OCI-LY7 (cell line): ENCODE results near the gene MON2. TPM values are rescaled to one million over a fixed set of nuclear protein-coding genes. Genes with fewer than 3 reads are reported as not detected.

Experiments
- BruUV-seq: library from RNA; stranded (reverse); fragments of 400-500 nt; replicated peaks from 2 replicates; lab custom pipeline; 2021; lab: Mats Ljungman, UMichigan
- CTCF ChIA-PET: fragments of 300-600 bp; sonication (Branson Sonifier 250); formaldehyde crosslinking; loops from one replicate; lab custom pipeline; 2022; ENCODE audit warnings: antibody characterized with exemption; ENCODE audit not compliant: unreplicated experiment; lab: Charles Lee
- POLR2A ChIA-PET: fragments of 300-600 bp; sonication (Branson Sonifier 250); formaldehyde crosslinking; loops from one replicate; lab custom pipeline; 2022; ENCODE audit warnings: antibody characterized with exemption; lab: Charles Lee
- DNase-seq: peaks from one replicate; pipeline ENCODE4 v3.0.0-alpha.2; 2015; ENCODE audit warnings: low spot score
- H2AFZ ChIP-seq: fragments of 200-600 bp; sonication (generic), shearing (Covaris generic); 2 replicates; pipeline ENCODE4 v1.6.1; 2014; ENCODE audit warnings: mild to moderate bottlenecking, antibody characterized with exemption, low read length, moderate library complexity
- H3K27ac ChIP-seq: fragments of 200-600 bp; sonication (generic); 2 replicates; pipeline ENCODE4 v1.5.1; 2014; ENCODE audit warnings: mixed run types, low read depth, mild to moderate bottlenecking, moderate library complexity, low read length, inconsistent platforms; ENCODE audit not compliant: poor library complexity, severe bottlenecking
- H3K36me3 ChIP-seq: fragments of 200-600 bp; sonication (generic); 2 replicates; pipeline ENCODE4 v1.6.1; 2014; ENCODE audit warnings: mild to moderate bottlenecking, antibody characterized with exemption, low read length, moderate library complexity, mixed read lengths; ENCODE audit not compliant: insufficient read depth
- H3K4me1 ChIP-seq: fragments of 200-600 bp; sonication (generic); 2 replicates; pipeline ENCODE4 v1.5.1; 2014; ENCODE audit warnings: mild to moderate bottlenecking, low read length; ENCODE audit not compliant: insufficient read depth, poor library complexity, severe bottlenecking
- H3K4me2 ChIP-seq: fragments of 200-600 bp; sonication (generic); 2 replicates; pipeline ENCODE4 v1.6.1; 2014; ENCODE audit warnings: mild to moderate bottlenecking, low read length
- H3K4me3 ChIP-seq: fragments of 200-600 bp; sonication (generic); 2 replicates; pipeline ENCODE4 v1.5.1; 2014; ENCODE audit warnings: mild to moderate bottlenecking, low read depth, low read length; ENCODE audit not compliant: poor library complexity, severe bottlenecking
- H3K79me2 ChIP-seq: fragments of 200-600 bp; sonication (generic); 2 replicates; pipeline ENCODE4 v1.6.1; 2016; ENCODE audit warnings: low read depth, mild to moderate bottlenecking, low read length, moderate library complexity, mixed read lengths; ENCODE audit not compliant: insufficient read depth
- H3K9me2 ChIP-seq: fragments of 200-600 bp; sonication (generic); 2 replicates; pipeline ENCODE4 v1.6.1; 2016; ENCODE audit warnings: mild to moderate bottlenecking, low read length, mixed read lengths; ENCODE audit not compliant: insufficient read depth
- H3K9me3 ChIP-seq: fragments of 200-600 bp; sonication (generic); 2 replicates; pipeline ENCODE4 v1.6.1; 2014; ENCODE audit warnings: mild to moderate bottlenecking, mixed run types, low read length, mixed read lengths
- H4K20me1 ChIP-seq: fragments of 200-600 bp; sonication (generic); 2 replicates; pipeline ENCODE4 v1.6.1; 2014; ENCODE audit warnings: mild to moderate bottlenecking, antibody characterized with exemption, low read length, moderate library complexity, mixed read lengths; ENCODE audit not compliant: insufficient read depth
- CTCF ChIP-seq: fragments of 200-600 bp; sonication (generic); conservative IDR thresholded peaks from 2 replicates; pipeline ENCODE4 v1.5.1; 2014; ENCODE audit warnings: mild to moderate bottlenecking, antibody characterized with exemption, low read length, moderate library complexity, mixed read lengths
- EZH2phosphoT487 ChIP-seq: fragments of 200-600 bp; sonication (generic); IDR thresholded peaks from 2 replicates; pipeline ENCODE4 v1.6.1; 2018; ENCODE audit warnings: low read depth, borderline replicate concordance, mild to moderate bottlenecking, mixed run types, antibody characterized with exemption, low read length, moderate library complexity, mixed read lengths
- intact Hi-C: fragments of 100-400 bp; cut with micrococcal nuclease; formaldehyde crosslinking; loops from one replicate; pipeline ENCODE4 v1.10.0; 2022; ENCODE audit not compliant: unreplicated experiment
- total RNA-seq, 2 experiments: library from RNA; depleted of rRNA in 1 of 2; stranded (reverse); fragments of >200 nt in 1 of 2; shearing (Covaris generic) in 1 of 2; gene quantifications; 2 replicates each; pipeline ENCODE4 v1.2.3, GENCODE V29; 2014 to 2022

MON2 gene
- total RNA-seq, 2 experiments from 2014 or later, result 31.6 to 54.7 TPM

GRCh38 chr12:62603811-62604098 lies 137.1 kb downstream of the MON2 start:
- intact Hi-C loops, result loop anchor here (5.0 to 10.0 kb wide), 3 partner anchors 139 to 1076 kb away; partner anchors contain the start of gene MON2
- DNase-seq, result no peak
- peaks cover 21% of the 10 kb centered on the region for H4K20me1 ChIP-seq
- POLR2A ChIA-PET, result interaction anchor here (0.7 to 3.3 kb wide), 6 partner anchors 11 to 167 kb away, joined by 3 to 22 read pairs (median 4); partner anchors contain the start of gene MON2
- H2AFZ ChIP-seq, result peak overlapping the region; percentile 88; the same call in 1 of the 2 replicates
- H3K9me3 ChIP-seq, result no peaks in the 10 kb centered on the region
- H3K4me1 ChIP-seq, result peaks cover 31% of the 10 kb centered on the region
- H3K4me3 ChIP-seq, result peak overlapping the region; percentile 88
- CTCF ChIA-PET, result interaction anchor here (0.6 to 1.0 kb wide), 2 partner anchors 11 to 22 kb away, joined by 4 to 5 read pairs; no protein-coding TSS in a partner anchor
- peak overlapping the region; percentile 85 for H3K4me2 ChIP-seq
- TF ChIP-seq EZH2phosphoT487 (no peak), CTCF (no peak)
- H3K36me3 ChIP-seq, result peaks cover 10% of the 10 kb centered on the region
- H3K79me2 ChIP-seq, result peaks cover 23% of the 10 kb centered on the region
- BruUV-seq, result no TSS peak
- H3K27ac ChIP-seq, result peak overlapping the region; percentile 97
- no peaks in the 10 kb centered on the region for H3K9me2 ChIP-seq

GRCh38 chr12:62604373-62604772 lies 137.7 kb downstream of the MON2 start:
- ChIA-PET POLR2A (interaction anchor here (0.7 to 3.3 kb wide), 2 partner anchors 11 to 14 kb away, joined by 3 to 22 read pairs; no protein-coding TSS in a partner anchor), CTCF (no interaction called here)
- H3K9me3 ChIP-seq, result no peaks in the 10 kb centered on the region

More at GRCh38 chr12:62604373-62604772, 137.7 kb downstream of the MON2 start:
- intact Hi-C loops, result loop anchor here (5.0 to 10.0 kb wide), 3 partner anchors 140 to 1077 kb away; partner anchors contain the start of gene MON2
- peak overlapping the region; percentile 88; the same call in 1 of the 2 replicates for H2AFZ ChIP-seq
- H3K4me1 ChIP-seq, result peaks cover 31% of the 10 kb centered on the region
- H3K79me2 ChIP-seq, result peaks cover 23% of the 10 kb centered on the region
- peaks cover 10% of the 10 kb centered on the region for H3K36me3 ChIP-seq
- DNase-seq, result no peak
- peaks cover 21% of the 10 kb centered on the region for H4K20me1 ChIP-seq
- H3K27ac ChIP-seq, result peak overlapping the region; percentile 97
- TF ChIP-seq CTCF, result no peak
- TF ChIP-seq EZH2phosphoT487, result no peak
- peak overlapping the region; percentile 88 for H3K4me3 ChIP-seq
- peak overlapping the region; percentile 85 for H3K4me2 ChIP-seq
- BruUV-seq, result no TSS peak
- H3K9me2 ChIP-seq, result no peaks in the 10 kb centered on the region
